22Rv1 (cell line): Measurements from ENCODE around the gene UBE2H.

Source experiments
- ZFX ChIP-seq: fragments of 450-650 bp; IDR thresholded peaks from 2 replicates; pipeline ENCODE4 v1.6.1; 2017; ENCODE audit warnings: antibody characterized with exemption, borderline replicate concordance
- TF ChIP-seq, protein P1 (sequence below): fragments of 450-650 bp; IDR thresholded peaks from 2 replicates; pipeline ENCODE4 v1.5.1; 2017; ENCODE audit warnings: mild to moderate bottlenecking

DNA sequence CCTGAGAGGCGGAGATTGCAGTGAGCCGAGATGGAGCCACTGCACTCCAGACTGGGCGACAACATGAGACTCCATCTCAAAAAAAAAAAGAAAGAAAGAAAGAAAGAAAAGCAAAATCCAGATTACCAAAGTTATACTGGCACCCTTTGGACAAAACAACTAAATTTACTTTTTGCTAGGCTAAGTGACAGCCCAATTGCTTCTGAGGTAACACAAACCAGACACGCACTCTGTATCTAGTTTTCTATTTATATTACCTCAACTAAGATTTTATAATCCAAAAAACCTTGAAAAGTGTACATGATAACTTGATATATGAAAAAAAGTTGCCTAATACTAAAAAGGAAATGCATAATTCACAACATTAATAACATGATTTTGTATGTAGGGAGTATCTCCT lies 12.9 kb downstream of the UBE2H start:
- TF ChIP-seq, protein P1, sequence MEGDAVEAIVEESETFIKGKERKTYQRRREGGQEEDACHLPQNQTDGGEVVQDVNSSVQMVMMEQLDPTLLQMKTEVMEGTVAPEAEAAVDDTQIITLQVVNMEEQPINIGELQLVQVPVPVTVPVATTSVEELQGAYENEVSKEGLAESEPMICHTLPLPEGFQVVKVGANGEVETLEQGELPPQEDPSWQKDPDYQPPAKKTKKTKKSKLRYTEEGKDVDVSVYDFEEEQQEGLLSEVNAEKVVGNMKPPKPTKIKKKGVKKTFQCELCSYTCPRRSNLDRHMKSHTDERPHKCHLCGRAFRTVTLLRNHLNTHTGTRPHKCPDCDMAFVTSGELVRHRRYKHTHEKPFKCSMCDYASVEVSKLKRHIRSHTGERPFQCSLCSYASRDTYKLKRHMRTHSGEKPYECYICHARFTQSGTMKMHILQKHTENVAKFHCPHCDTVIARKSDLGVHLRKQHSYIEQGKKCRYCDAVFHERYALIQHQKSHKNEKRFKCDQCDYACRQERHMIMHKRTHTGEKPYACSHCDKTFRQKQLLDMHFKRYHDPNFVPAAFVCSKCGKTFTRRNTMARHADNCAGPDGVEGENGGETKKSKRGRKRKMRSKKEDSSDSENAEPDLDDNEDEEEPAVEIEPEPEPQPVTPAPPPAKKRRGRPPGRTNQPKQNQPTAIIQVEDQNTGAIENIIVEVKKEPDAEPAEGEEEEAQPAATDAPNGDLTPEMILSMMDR, result no peak
- TF ChIP-seq ZFX, result no peak
